HL-60/S4 treated with phorbol 12-myristate 13-acetate at 8.2 ng/mL for 4 days and 3 days (cell line): ENCODE data around the gene AHNAK2.

ENCODE experiments used
- in situ Hi-C: fragments of 300-500 bp; cut with MboI; formaldehyde crosslinking; loops from 2 replicates; pipeline ENCODE4 v1.15.0; 2022; ENCODE audit warnings: low sequenced_read_pairs

AHNAK2 gene

GRCh38 chr14:104887623-104888488, 90.3 kb downstream of the AHNAK2 start:
- in situ Hi-C loops: no loop called here
